IMR-90 (cell line): Measurements from ENCODE around the gene CAMK2D. TPM values are rescaled to one million over a fixed set of nuclear protein-coding genes. Genes with fewer than 3 reads are reported as not detected.
A peak's percentile ranks its signal among the peaks of the same experiment; 100 is the strongest.

Source experiments
- ATAC-seq: fragments of 200-7000 bp; cut with Tn5 transposase; 2 replicates; pipeline ENCODE4 v1.9.1; 2020; ENCODE audit warnings: low read depth, mild to moderate bottlenecking, moderate library complexity
- BruUV-seq: library from RNA; stranded (reverse); fragments of 400-500 nt; replicated peaks from 2 replicates; lab custom pipeline; 2021; lab: Mats Ljungman, UMichigan
- CTCF ChIA-PET: fragments of 300-600 bp; formaldehyde crosslinking; extraction: SDS; loops from one replicate; lab custom pipeline; 2021; ENCODE audit warnings: antibody characterized with exemption; lab: Yijun Ruan, JAX
- POLR2A ChIA-PET: fragments of 300-600 bp; sonication (Branson Sonifier 250); formaldehyde crosslinking; loops from one replicate; lab custom pipeline; 2022; ENCODE audit warnings: antibody characterized with exemption; ENCODE audit not compliant: unreplicated experiment; lab: Charles Lee
- DNase-seq: peaks from one replicate; pipeline ENCODE4 v3.0.0; 2013
- H2AFZ ChIP-seq: replicated peaks from 2 replicates; pipeline ENCODE3; 2013; ENCODE audit warnings: low read length, mild to moderate bottlenecking; ENCODE audit not compliant: poor library complexity
- H2AK5ac ChIP-seq: 2 replicates; pipeline ENCODE4 v1.6.1; 2013; ENCODE audit warnings: low read depth, low read length, inconsistent platforms
- H2AK9ac ChIP-seq: replicated peaks from 2 replicates; pipeline ENCODE3; 2013; ENCODE audit warnings: mild to moderate bottlenecking, low read depth, low read length, moderate library complexity; ENCODE audit not compliant: poor library complexity
- H2BK120ac ChIP-seq: 2 replicates; pipeline ENCODE4 v1.6.1; 2013; ENCODE audit warnings: low read depth, low read length, inconsistent platforms
- H2BK15ac ChIP-seq: 3 replicates; pipeline ENCODE4 v1.6.1; 2013; ENCODE audit warnings: low read depth, low read length, inconsistent platforms
- H2BK20ac ChIP-seq: 2 replicates; pipeline ENCODE4 v1.6.1; 2013; ENCODE audit warnings: low read depth, mild to moderate bottlenecking, inconsistent platforms, low read length, moderate library complexity
- H2BK5ac ChIP-seq: 2 replicates; pipeline ENCODE4 v1.6.1; 2013; ENCODE audit warnings: mild to moderate bottlenecking, low read depth, low read length, inconsistent platforms; ENCODE audit not compliant: poor library complexity, severe bottlenecking
- H3K14ac ChIP-seq: replicated peaks from 2 replicates; pipeline ENCODE4 v1.6.1; 2013; ENCODE audit warnings: low read depth, low read length, inconsistent platforms
- H3K18ac ChIP-seq: 2 replicates; pipeline ENCODE4 v1.6.1; 2013; ENCODE audit warnings: low read depth, low read length, control low read depth
- H3K23ac ChIP-seq: 2 replicates; pipeline ENCODE4 v1.6.1; 2013; ENCODE audit warnings: low read depth, low read length, inconsistent platforms
- H3K27ac ChIP-seq: 2 replicates; pipeline ENCODE4 v1.5.1; 2013; ENCODE audit warnings: mild to moderate bottlenecking, control low read depth, low read length; ENCODE audit not compliant: insufficient read depth
- H3K27me3 ChIP-seq: 2 replicates; pipeline ENCODE4 v1.6.1; 2013; ENCODE audit warnings: low read length; ENCODE audit not compliant: control insufficient read depth, insufficient read depth
- H3K36me3 ChIP-seq: 2 replicates; pipeline ENCODE4 v1.6.1; 2013; ENCODE audit warnings: low read length, mixed read lengths; ENCODE audit not compliant: control insufficient read depth, insufficient read depth
- H3K4ac ChIP-seq: 2 replicates; pipeline ENCODE4 v1.6.1; 2013; ENCODE audit warnings: low read depth, low read length, inconsistent platforms
- H3K4me1 ChIP-seq: 2 replicates; pipeline ENCODE4 v1.6.1; 2013; ENCODE audit warnings: low read length, mixed read lengths; ENCODE audit not compliant: control insufficient read depth, insufficient read depth
- H3K4me2 ChIP-seq: 2 replicates; pipeline ENCODE4 v1.6.1; 2013; ENCODE audit warnings: low read depth, mild to moderate bottlenecking, control low read depth, low read length, moderate library complexity
- H3K4me3 ChIP-seq: 2 replicates; pipeline ENCODE4 v1.5.1; 2013; ENCODE audit warnings: low read depth, mild to moderate bottlenecking, control low read depth, low read length, moderate library complexity; ENCODE audit not compliant: insufficient read depth
- H3K56ac ChIP-seq: 2 replicates; pipeline ENCODE4 v1.6.1; 2013; ENCODE audit warnings: low read length, inconsistent platforms; ENCODE audit not compliant: insufficient read depth; ENCODE audit errors: extremely low read depth
- H3K79me1 ChIP-seq, 2 experiments: 2 replicates each; pipeline ENCODE4 v1.6.1; 2013; ENCODE audit warnings: low read length in 2 of 2, inconsistent platforms in 1 of 2, low read depth in 1 of 2
- H3K9ac ChIP-seq: 2 replicates; pipeline ENCODE4 v1.6.1; 2013; ENCODE audit warnings: low read depth, low read length, control low read depth
- H3K9me1 ChIP-seq: 2 replicates; pipeline ENCODE4 v1.6.1; 2013; ENCODE audit warnings: low read length, inconsistent platforms; ENCODE audit not compliant: insufficient read depth
- H3K9me3 ChIP-seq: 2 replicates; pipeline ENCODE4 v1.6.1; 2013; ENCODE audit warnings: low read length; ENCODE audit not compliant: control insufficient read depth, insufficient read depth
- H4K20me1 ChIP-seq: 2 replicates; pipeline ENCODE4 v1.6.1; 2013; ENCODE audit warnings: low read length, inconsistent platforms; ENCODE audit not compliant: insufficient read depth
- H4K5ac ChIP-seq: 2 replicates; pipeline ENCODE4 v1.6.1; 2013; ENCODE audit warnings: mild to moderate bottlenecking, low read depth, low read length, control low read depth
- H4K8ac ChIP-seq, 2 experiments: 2 replicates each; pipeline ENCODE4 v1.6.1; 2013; ENCODE audit warnings: low read depth in 2 of 2, low read length in 2 of 2, control low read depth in 1 of 2, inconsistent platforms in 1 of 2
- H4K91ac ChIP-seq: 2 replicates; pipeline ENCODE4 v1.6.1; 2013; ENCODE audit warnings: low read depth, low read length, inconsistent platforms; ENCODE audit not compliant: insufficient read depth
- BHLHE40 ChIP-seq: fragments of 150-350 bp; IDR thresholded peaks from 2 replicates; pipeline ENCODE4 v1.6.1; 2016; ENCODE audit warnings: mild to moderate bottlenecking, low read depth, low read length
- CEBPB ChIP-seq: IDR thresholded peaks from 2 replicates; pipeline ENCODE4 v1.6.1; 2012; ENCODE audit warnings: low read depth, low read length, improper control_type of control experiment
- CHD1 ChIP-seq: IDR thresholded peaks from 2 replicates; pipeline ENCODE4 v1.6.1; 2012; ENCODE audit warnings: low read depth, low read length, improper control_type of control experiment
- FOS ChIP-seq: fragments of 150-350 bp; IDR thresholded peaks from 2 replicates; pipeline ENCODE4 v1.6.1; 2016; ENCODE audit warnings: low read depth, low read length
- MAFK ChIP-seq: IDR thresholded peaks from 2 replicates; pipeline ENCODE4 v1.6.1; 2012; ENCODE audit warnings: low read depth, low read length, improper control_type of control experiment
- MXI1 ChIP-seq: IDR thresholded peaks from 2 replicates; pipeline ENCODE4 v1.6.1; 2012; ENCODE audit warnings: low read depth, mild to moderate bottlenecking, low read length, moderate library complexity, borderline replicate concordance
- POLR2A ChIP-seq: IDR thresholded peaks from 2 replicates; pipeline ENCODE4 v1.6.1; 2012; ENCODE audit warnings: mild to moderate bottlenecking, low read depth, low read length
- RCOR1 ChIP-seq: IDR thresholded peaks from 2 replicates; pipeline ENCODE4 v1.6.1; 2012; ENCODE audit warnings: mild to moderate bottlenecking, low read length, improper control_type of control experiment; ENCODE audit not compliant: insufficient replicate concordance
- RFX5 ChIP-seq: IDR thresholded peaks from 2 replicates; pipeline ENCODE4 v1.8.0; 2012; ENCODE audit warnings: low read depth, mild to moderate bottlenecking, low read length, moderate library complexity
- SMC3 ChIP-seq: fragments of 150-350 bp; IDR thresholded peaks from 2 replicates; pipeline ENCODE4 v1.6.1; 2016; ENCODE audit warnings: low read depth, mild to moderate bottlenecking, antibody characterized with exemption, low read length, moderate library complexity
- WGBS, 2 experiments: methylation state at CpG; one replicate each; pipeline versions ENCODE4 v1.1.5 to v1.1.7; 2013; ENCODE audit warnings: missing lambda C conversion rate in 2 of 2; ENCODE audit not compliant: insufficient read length in 1 of 2; ENCODE audit errors: extremely low coverage in 2 of 2; 5-methylcytosine and 5-hydroxymethylcytosine counted together
- dilution Hi-C: fragments of 300-500 bp; cut with HindIII; formaldehyde crosslinking; loops from one replicate; pipeline ENCODE4 v1.14.3; 2018; ENCODE audit warnings: low sequenced_read_pairs; ENCODE audit not compliant: unreplicated experiment
- in situ Hi-C: fragments of 300-500 bp; cut with MboI; formaldehyde crosslinking; loops from 3 replicates; pipeline ENCODE4 v1.14.3; 2019; ENCODE audit warnings: low sequenced_read_pairs, inconsistent platforms, mixed read lengths
- intact Hi-C: fragments of 100-400 bp; cut with micrococcal nuclease; formaldehyde crosslinking; loops from 2 replicates; pipeline ENCODE4 v1.10.0; 2022
- polyA plus RNA-seq, 3 experiments: library from polyadenylated mRNA; depleted of rRNA; stranded (reverse); fragments of >200 nt; gene quantifications; 2 replicates each; pipeline ENCODE4 v1.2.3, GENCODE V29; 2012; ENCODE audit warnings: low replicate concordance in 1 of 3
- total RNA-seq: library from RNA; depleted of rRNA; stranded (reverse); fragments of >200 nt; gene quantifications from 2 replicates; pipeline ENCODE4 v1.2.3, GENCODE V29; 2012
- TF ChIP-seq, protein P1 (sequence below): fragments of 150-350 bp; IDR thresholded peaks from 2 replicates; pipeline ENCODE4 v1.6.1; 2016; ENCODE audit warnings: low read depth, mild to moderate bottlenecking, low read length, moderate library complexity, borderline replicate concordance
- TF ChIP-seq, protein P2 (sequence below): fragments of 150-350 bp; IDR thresholded peaks from 2 replicates; pipeline ENCODE4 v1.6.1; 2017; ENCODE audit warnings: mild to moderate bottlenecking, antibody characterized with exemption, low read length, low read depth
- TF ChIP-seq, protein P3 (sequence below): conservative IDR thresholded peaks from 2 replicates; pipeline ENCODE4 v1.5.1; 2012; ENCODE audit warnings: mild to moderate bottlenecking, low read depth, low read length, improper control_type of control experiment

CAMK2D gene
- total and polyA plus RNA-seq, 2 of the 4 experiments (the other 2 are of a cell fraction), result 44.6 to 156 TPM

DNA sequence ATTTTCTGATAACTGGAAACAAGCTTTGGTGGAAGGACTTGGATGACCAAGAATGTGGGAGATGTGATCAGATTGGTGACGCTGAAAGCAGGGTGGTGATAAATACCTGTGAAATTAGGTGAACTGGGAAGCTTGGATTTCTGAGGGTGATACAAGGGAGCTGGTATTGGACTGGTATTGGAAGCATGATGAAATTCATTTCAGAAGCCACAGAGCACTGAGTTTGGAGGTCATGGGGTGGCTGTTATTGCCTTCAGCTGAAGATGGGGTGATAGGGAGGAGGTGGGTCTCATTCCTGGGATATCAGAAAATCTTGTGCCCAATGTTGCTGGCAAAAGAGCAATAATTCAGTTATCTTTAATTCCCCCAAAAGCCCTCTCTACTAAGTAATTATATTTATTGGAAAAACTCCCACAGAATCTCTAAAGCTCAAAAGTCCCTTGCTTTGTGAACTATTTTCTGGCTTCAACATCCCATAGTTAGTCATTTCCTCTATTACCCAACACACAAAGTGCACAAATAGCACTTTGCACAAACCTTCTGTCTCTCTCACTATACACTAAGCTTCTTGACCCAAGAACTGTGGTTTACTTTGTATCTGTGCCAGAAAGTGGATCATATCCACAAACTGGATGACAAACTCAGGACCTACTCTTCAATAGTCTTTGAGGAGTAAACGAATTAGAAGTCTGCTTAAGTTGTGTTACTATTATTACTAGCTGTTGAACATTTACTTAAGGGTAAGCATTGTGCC is 23.1 kb upstream of the CAMK2D start:
- in situ Hi-C loops, result loop anchor here (10.0 kb wide), 1 partner anchor 600 kb away; no protein-coding TSS in a partner anchor
- Histone ChIP-seq H4K5ac (peak overlapping the region; percentile 65), H3K27me3 (no peaks in the 10 kb centered on the region), H2BK5ac (peak overlapping the region; percentile 46), H3K56ac (peak overlapping the region; percentile 25; the same call in 1 of the 2 replicates), H3K18ac (peak overlapping the region; percentile 22; the same call in 1 of the 2 replicates), H3K4me2 (peak overlapping the region; percentile 6; the same call in 1 of the 2 replicates), H3K9ac (no peak overlapping the region), H2BK120ac (peak overlapping the region; percentile 88), H4K8ac (peak overlapping the region; percentile 64 to 81; a peak in 3 of 4 replicates), H3K4ac (peak overlapping the region; percentile 89), H2BK20ac (peak overlapping the region; percentile 94), H2AK5ac (peak overlapping the region; percentile 88), H2BK15ac (peak overlapping the region; percentile 94; the same call in 2 of the 3 replicates), H3K36me3 (no peaks in the 10 kb centered on the region), H3K4me1 (peaks cover 4% of the 10 kb centered on the region), H4K91ac (peak overlapping the region; percentile 84), H3K14ac (peak overlapping the region; percentile 80), H3K79me1 (peaks cover 0 to 8% of the 10 kb centered on the region in 2 experiments; a peak in 2 of 4 replicates), H3K9me1 (peaks cover 4% of the 10 kb centered on the region; the same call in 1 of the 2 replicates), H3K23ac (peak overlapping the region; percentile 84), H3K27ac (peak overlapping the region; percentile 73), H2AFZ (peak overlapping the region; percentile 11), H4K20me1 (no peaks in the 10 kb centered on the region), H3K4me3 (no peak overlapping the region), H3K9me3 (no peaks in the 10 kb centered on the region), H2AK9ac (peak overlapping the region; percentile 42)
- BruUV-seq, result no TSS peak
- peak; percentile 93 for ATAC-seq
- peak; percentile 99 for DNase-seq
- intact Hi-C loops, result loop anchor here (5.0 kb wide), 2 partner anchors 98 to 193 kb away; partner anchors contain the start of gene ARSJ
- no CpG with 5 or more reads among the region's 2 CpGs for WGBS, 2 experiments
- dilution Hi-C loops, result no loop called here
- ChIA-PET CTCF (interaction anchor here (0.5 kb wide), 1 partner anchor 426 kb away, joined by 3 read pairs; no protein-coding TSS in a partner anchor), POLR2A (interaction anchor here (0.6 to 0.7 kb wide), 2 partner anchors 22 to 196 kb away, joined by 3 read pairs; no protein-coding TSS in a partner anchor)
- TF ChIP-seq POLR2A (no peak), RCOR1 (peak; percentile 11), FOS (peak; percentile 61; the same call in 1 of the 2 replicates), CHD1 (no peak), SMC3 (no peak), CEBPB (peak; percentile 98), MXI1 (no peak), BHLHE40 (no peak), MAFK (peak; percentile 85), RFX5 (no peak)
- TF ChIP-seq, protein P1, sequence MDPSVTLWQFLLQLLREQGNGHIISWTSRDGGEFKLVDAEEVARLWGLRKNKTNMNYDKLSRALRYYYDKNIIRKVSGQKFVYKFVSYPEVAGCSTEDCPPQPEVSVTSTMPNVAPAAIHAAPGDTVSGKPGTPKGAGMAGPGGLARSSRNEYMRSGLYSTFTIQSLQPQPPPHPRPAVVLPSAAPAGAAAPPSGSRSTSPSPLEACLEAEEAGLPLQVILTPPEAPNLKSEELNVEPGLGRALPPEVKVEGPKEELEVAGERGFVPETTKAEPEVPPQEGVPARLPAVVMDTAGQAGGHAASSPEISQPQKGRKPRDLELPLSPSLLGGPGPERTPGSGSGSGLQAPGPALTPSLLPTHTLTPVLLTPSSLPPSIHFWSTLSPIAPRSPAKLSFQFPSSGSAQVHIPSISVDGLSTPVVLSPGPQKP, result no peak
- TF ChIP-seq, protein P2, sequence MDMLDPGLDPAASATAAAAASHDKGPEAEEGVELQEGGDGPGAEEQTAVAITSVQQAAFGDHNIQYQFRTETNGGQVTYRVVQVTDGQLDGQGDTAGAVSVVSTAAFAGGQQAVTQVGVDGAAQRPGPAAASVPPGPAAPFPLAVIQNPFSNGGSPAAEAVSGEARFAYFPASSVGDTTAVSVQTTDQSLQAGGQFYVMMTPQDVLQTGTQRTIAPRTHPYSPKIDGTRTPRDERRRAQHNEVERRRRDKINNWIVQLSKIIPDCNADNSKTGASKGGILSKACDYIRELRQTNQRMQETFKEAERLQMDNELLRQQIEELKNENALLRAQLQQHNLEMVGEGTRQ, result no peak
- TF ChIP-seq, protein P3, sequence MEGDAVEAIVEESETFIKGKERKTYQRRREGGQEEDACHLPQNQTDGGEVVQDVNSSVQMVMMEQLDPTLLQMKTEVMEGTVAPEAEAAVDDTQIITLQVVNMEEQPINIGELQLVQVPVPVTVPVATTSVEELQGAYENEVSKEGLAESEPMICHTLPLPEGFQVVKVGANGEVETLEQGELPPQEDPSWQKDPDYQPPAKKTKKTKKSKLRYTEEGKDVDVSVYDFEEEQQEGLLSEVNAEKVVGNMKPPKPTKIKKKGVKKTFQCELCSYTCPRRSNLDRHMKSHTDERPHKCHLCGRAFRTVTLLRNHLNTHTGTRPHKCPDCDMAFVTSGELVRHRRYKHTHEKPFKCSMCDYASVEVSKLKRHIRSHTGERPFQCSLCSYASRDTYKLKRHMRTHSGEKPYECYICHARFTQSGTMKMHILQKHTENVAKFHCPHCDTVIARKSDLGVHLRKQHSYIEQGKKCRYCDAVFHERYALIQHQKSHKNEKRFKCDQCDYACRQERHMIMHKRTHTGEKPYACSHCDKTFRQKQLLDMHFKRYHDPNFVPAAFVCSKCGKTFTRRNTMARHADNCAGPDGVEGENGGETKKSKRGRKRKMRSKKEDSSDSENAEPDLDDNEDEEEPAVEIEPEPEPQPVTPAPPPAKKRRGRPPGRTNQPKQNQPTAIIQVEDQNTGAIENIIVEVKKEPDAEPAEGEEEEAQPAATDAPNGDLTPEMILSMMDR, result no peak
